Gastroesophageal sphincter (tissue), 3 donors: ENCODE results near the gene WDR70.

Experiments used
- POLR2A ChIP-seq, 2 donors: fragments of 450-650 bp; IDR thresholded peaks; one replicate each; pipeline ENCODE4 v1.6.1; 2017; ENCODE audit warnings: antibody characterized with exemption in 2 of 2, mild to moderate bottlenecking in 2 of 2, moderate library complexity in 1 of 2
- POLR2AphosphoS5 ChIP-seq: sonication (generic); formaldehyde crosslinking; IDR thresholded peaks from one replicate; pipeline ENCODE4 v1.6.1; 2017; ENCODE audit warnings: antibody characterized with exemption
- TF ChIP-seq, protein P1 (sequence below), 4 experiments: fragments of 200-600 bp in 2 of 4; fragments of 450-650 bp in 2 of 4; sonication (generic) in 1 of 4; IDR thresholded peaks; one replicate each; pipeline ENCODE4 v1.5.1; 2017 to 2019; ENCODE audit warnings: antibody characterized with exemption in 4 of 4, mild to moderate bottlenecking in 2 of 4, moderate library complexity in 2 of 4

DNA sequence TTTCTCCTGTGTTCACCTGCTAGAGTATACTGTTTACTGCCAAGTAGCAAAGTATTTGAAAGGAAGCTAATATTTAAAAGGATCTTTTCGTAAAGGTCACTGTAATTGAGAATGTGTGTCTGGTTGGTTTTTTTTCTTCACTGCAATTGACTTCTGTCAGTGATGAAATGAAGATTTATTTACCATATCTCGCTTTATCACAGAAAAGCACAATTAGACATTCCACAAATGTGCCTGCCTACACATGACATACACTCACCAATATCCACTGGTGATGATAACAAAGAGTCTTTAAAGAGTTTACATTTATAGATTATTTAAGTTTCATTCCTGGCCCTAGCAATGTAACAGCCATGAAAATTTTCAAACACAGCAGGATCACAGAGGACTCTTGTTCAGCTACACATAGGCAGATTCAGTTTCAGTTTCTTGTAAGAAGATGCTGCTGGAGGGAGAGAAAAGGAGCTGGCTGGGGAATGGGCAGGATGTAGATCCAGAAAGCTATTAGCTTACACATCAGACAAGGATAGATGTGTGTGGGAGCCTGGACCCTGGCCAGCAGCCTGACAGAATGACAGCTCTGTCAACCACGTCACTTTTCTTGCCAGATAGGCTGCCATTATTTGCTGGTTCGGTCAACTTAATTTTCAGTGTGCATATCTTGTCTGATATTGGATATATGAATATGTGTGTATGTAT, 356.7 kb downstream of the WDR70 start:
- TF ChIP-seq, protein P1, sequence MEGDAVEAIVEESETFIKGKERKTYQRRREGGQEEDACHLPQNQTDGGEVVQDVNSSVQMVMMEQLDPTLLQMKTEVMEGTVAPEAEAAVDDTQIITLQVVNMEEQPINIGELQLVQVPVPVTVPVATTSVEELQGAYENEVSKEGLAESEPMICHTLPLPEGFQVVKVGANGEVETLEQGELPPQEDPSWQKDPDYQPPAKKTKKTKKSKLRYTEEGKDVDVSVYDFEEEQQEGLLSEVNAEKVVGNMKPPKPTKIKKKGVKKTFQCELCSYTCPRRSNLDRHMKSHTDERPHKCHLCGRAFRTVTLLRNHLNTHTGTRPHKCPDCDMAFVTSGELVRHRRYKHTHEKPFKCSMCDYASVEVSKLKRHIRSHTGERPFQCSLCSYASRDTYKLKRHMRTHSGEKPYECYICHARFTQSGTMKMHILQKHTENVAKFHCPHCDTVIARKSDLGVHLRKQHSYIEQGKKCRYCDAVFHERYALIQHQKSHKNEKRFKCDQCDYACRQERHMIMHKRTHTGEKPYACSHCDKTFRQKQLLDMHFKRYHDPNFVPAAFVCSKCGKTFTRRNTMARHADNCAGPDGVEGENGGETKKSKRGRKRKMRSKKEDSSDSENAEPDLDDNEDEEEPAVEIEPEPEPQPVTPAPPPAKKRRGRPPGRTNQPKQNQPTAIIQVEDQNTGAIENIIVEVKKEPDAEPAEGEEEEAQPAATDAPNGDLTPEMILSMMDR (IDR thresholded peaks at IDR 0.05) = no peak
- TF ChIP-seq POLR2A (IDR thresholded peaks at IDR 0.05) (no peak), POLR2AphosphoS5 (no peak)
